Activated CD8-positive, alpha-beta T cell treated with anti-CD3 and anti-CD28 coated beads, Interleukin-2, amount 10 ng/mL, durations not matched to agents 7 days and 5 days (primary cell): ENCODE measurements around the gene RTN4R. TPM values are rescaled to one million over a fixed set of nuclear protein-coding genes. Genes with fewer than 3 reads are reported as not detected.
"Not testable (repeated sequence)": the region's sequence is repeated elsewhere in the genome, so short reads cannot be mapped to it uniquely, and the experiment has no call there.

ENCODE experiments used
- ATAC-seq: fragments of 150-1000 bp; cut with Tn5 transposase; one replicate; pipeline ENCODE4 v1.10.0; 2021; ENCODE audit warnings: moderate library complexity
- CTCF ChIA-PET: fragments of 350-600 bp; sonication (Branson Sonifier 250); formaldehyde crosslinking; loops from one replicate; lab custom pipeline; 2021; ENCODE audit warnings: antibody characterized with exemption; lab: Charles Lee
- POLR2A ChIA-PET: fragments of 350-600 bp; sonication (Branson Sonifier 250); formaldehyde crosslinking; loops from one replicate; lab custom pipeline; 2021; ENCODE audit warnings: antibody characterized with exemption; lab: Charles Lee
- DNase-seq: peaks from one replicate; pipeline ENCODE4 v3.0.0-alpha.2; 2020
- H3K27ac Mint-ChIP-seq: one replicate; pipeline ENCODE4 v1.8.0; 2021; ENCODE audit warnings: mild to moderate bottlenecking, mixed read lengths
- H3K27me3 Mint-ChIP-seq: one replicate; pipeline ENCODE4 v1.8.0; 2021; ENCODE audit warnings: low read depth, mixed read lengths
- H3K36me3 Mint-ChIP-seq: one replicate; pipeline ENCODE4 v1.8.0; 2021; ENCODE audit warnings: low read depth, mixed read lengths
- H3K4me1 Mint-ChIP-seq: one replicate; pipeline ENCODE4 v1.8.0; 2021; ENCODE audit warnings: low read depth, mixed read lengths
- H3K4me3 Mint-ChIP-seq: one replicate; pipeline ENCODE4 v1.8.0; 2021; ENCODE audit warnings: mild to moderate bottlenecking, mixed read lengths
- H3K9me3 Mint-ChIP-seq: one replicate; pipeline ENCODE4 v1.8.0; 2022; ENCODE audit warnings: mixed read lengths; ENCODE audit not compliant: insufficient read depth
- total RNA-seq, 2 experiments: library from RNA; stranded (reverse); gene quantifications; one replicate each; pipeline ENCODE4 v1.2.3, GENCODE V29; 2021

RTN4R gene
- total RNA-seq, 2 experiments from 2014 or later = 3.7 to 3.8 TPM

GRCh38 chr22:20311249-20312062 is 43.3 kb upstream of the RTN4R start:
- POLR2A ChIA-PET = not testable (repeated sequence)

GRCh38 chr22:20310773-20311172 is 42.7 kb upstream of the RTN4R start:
- CTCF ChIA-PET, H3K4me1 Mint-ChIP-seq, H3K36me3 Mint-ChIP-seq, H3K9me3 Mint-ChIP-seq, DNase-seq, H3K27ac Mint-ChIP-seq, POLR2A ChIA-PET, H3K27me3 Mint-ChIP-seq, ATAC-seq, H3K4me3 Mint-ChIP-seq: not testable (repeated sequence)

More at GRCh38 chr22:20311249-20312062, 43.3 kb upstream of the RTN4R start:
- DNase-seq, H3K36me3 Mint-ChIP-seq, H3K9me3 Mint-ChIP-seq, CTCF ChIA-PET, H3K4me3 Mint-ChIP-seq, ATAC-seq, H3K27ac Mint-ChIP-seq, H3K27me3 Mint-ChIP-seq, H3K4me1 Mint-ChIP-seq: not testable (repeated sequence)

- ATAC-seq, H3K4me3 Mint-ChIP-seq, H3K36me3 Mint-ChIP-seq, H3K9me3 Mint-ChIP-seq, H3K27ac Mint-ChIP-seq, DNase-seq, POLR2A ChIA-PET, CTCF ChIA-PET, H3K4me1 Mint-ChIP-seq, H3K27me3 Mint-ChIP-seq: not testable (repeated sequence)
Observed at GRCh38 chr22:20310180-20310579, 42.1 kb upstream of the RTN4R start.

- ATAC-seq, H3K4me1 Mint-ChIP-seq, H3K27ac Mint-ChIP-seq, H3K27me3 Mint-ChIP-seq, DNase-seq, POLR2A ChIA-PET, H3K9me3 Mint-ChIP-seq, H3K36me3 Mint-ChIP-seq, H3K4me3 Mint-ChIP-seq, CTCF ChIA-PET: not testable (repeated sequence)
Observed at GRCh38 chr22:20308806-20309650, 40.9 kb upstream of the RTN4R start.

- H3K4me3 Mint-ChIP-seq, CTCF ChIA-PET, H3K4me1 Mint-ChIP-seq, H3K27ac Mint-ChIP-seq, H3K36me3 Mint-ChIP-seq, ATAC-seq, DNase-seq, H3K27me3 Mint-ChIP-seq, H3K9me3 Mint-ChIP-seq, POLR2A ChIA-PET: not testable (repeated sequence)
Observed at GRCh38 chr22:20307448-20308447, 39.6 kb upstream of the RTN4R start.

GRCh38 chr22:20306646-20307447 is 38.7 kb upstream of the RTN4R start:
- CTCF ChIA-PET = interaction anchor here (0.7 kb wide), 1 partner anchor 11 kb away, joined by 3 read pairs; no protein-coding TSS in a partner anchor
- H3K27me3 Mint-ChIP-seq, POLR2A ChIA-PET, H3K36me3 Mint-ChIP-seq, H3K27ac Mint-ChIP-seq, H3K9me3 Mint-ChIP-seq, DNase-seq, H3K4me3 Mint-ChIP-seq: not testable (repeated sequence)
- ATAC-seq = peak; percentile 25
- H3K4me1 Mint-ChIP-seq = peaks cover 12% of the 10 kb centered on the region

- ChIA-PET CTCF (interaction anchor here (0.7 kb wide), 1 partner anchor 12 kb away, joined by 3 read pairs; no protein-coding TSS in a partner anchor), POLR2A (no interaction called here)
- H3K9me3 Mint-ChIP-seq = no peaks in the 10 kb centered on the region
- no peak overlapping the region for H3K27ac Mint-ChIP-seq
- H3K4me1 Mint-ChIP-seq = peaks cover 12% of the 10 kb centered on the region
- H3K4me3 Mint-ChIP-seq = no peak overlapping the region
- H3K36me3 Mint-ChIP-seq = no peaks in the 10 kb centered on the region
- H3K27me3 Mint-ChIP-seq = peaks cover 7% of the 10 kb centered on the region
- DNase-seq = no peak
- no peak for ATAC-seq
Observed at GRCh38 chr22:20305894-20306645, 38.0 kb upstream of the RTN4R start.

- H3K27ac Mint-ChIP-seq, CTCF ChIA-PET: not testable (repeated sequence)
- H3K27me3 Mint-ChIP-seq = peaks cover 14% of the 10 kb centered on the region
Observed at GRCh38 chr22:20305230-20305893, 37.2 kb upstream of the RTN4R start.

GRCh38 chr22:20304646-20305045 is 36.5 kb upstream of the RTN4R start:
- CTCF ChIA-PET = no interaction called here
- ATAC-seq = no peak

More at GRCh38 chr22:20305230-20305893, 37.2 kb upstream of the RTN4R start:
- H3K9me3 Mint-ChIP-seq, ATAC-seq, H3K36me3 Mint-ChIP-seq, DNase-seq, POLR2A ChIA-PET, H3K4me3 Mint-ChIP-seq: not testable (repeated sequence)
- H3K4me1 Mint-ChIP-seq = peaks cover 12% of the 10 kb centered on the region

GRCh38 chr22:20303229-20303534 is 35.1 kb upstream of the RTN4R start:
- CTCF ChIA-PET, H3K4me3 Mint-ChIP-seq, H3K9me3 Mint-ChIP-seq, DNase-seq, H3K36me3 Mint-ChIP-seq, H3K27ac Mint-ChIP-seq, ATAC-seq, POLR2A ChIA-PET: not testable (repeated sequence)
- H3K4me1 Mint-ChIP-seq = peaks cover 16% of the 10 kb centered on the region
- peaks cover 14% of the 10 kb centered on the region for H3K27me3 Mint-ChIP-seq

More at GRCh38 chr22:20304646-20305045, 36.5 kb upstream of the RTN4R start:
- Mint-ChIP-seq H3K4me1 (peaks cover 14% of the 10 kb centered on the region), H3K27me3 (peaks cover 14% of the 10 kb centered on the region), H3K36me3 (no peaks in the 10 kb centered on the region), H3K27ac (no peak overlapping the region), H3K4me3 (no peak overlapping the region), H3K9me3 (no peaks in the 10 kb centered on the region)
- DNase-seq = no peak
- POLR2A ChIA-PET = no interaction called here
